RWPE2 (cell line): ENCODE data around the gene HPS1.

Experiments used
- ATAC-seq: fragments of 200-7000 bp; cut with Tn5 transposase; 3 replicates; pipeline ENCODE4 v1.9.1; 2021; ENCODE audit warnings: low read depth
- DNase-seq: peaks from one replicate; pipeline ENCODE4 v3.0.0-alpha.2; 2020; ENCODE audit warnings: low spot score
- H3K27ac ChIP-seq: fragments of 450-650 bp; 2 replicates; pipeline ENCODE4 v1.5.1; 2017; ENCODE audit warnings: mild to moderate bottlenecking; ENCODE audit not compliant: poor library complexity, severe bottlenecking
- H3K27me3 ChIP-seq: fragments of 250-450 bp; sonication (Bioruptor Pico); 2 replicates; pipeline ENCODE4 v1.5.1; 2021; ENCODE audit warnings: mild to moderate bottlenecking, moderate library complexity; ENCODE audit not compliant: insufficient read depth, poor library complexity, severe bottlenecking
- H3K36me3 ChIP-seq: fragments of 250-450 bp; sonication (Bioruptor Pico); 2 replicates; pipeline ENCODE4 v1.5.1; 2020; ENCODE audit warnings: low read depth, mild to moderate bottlenecking, moderate library complexity
- H3K4me1 ChIP-seq: fragments of 250-450 bp; sonication (Bioruptor Pico); 2 replicates; pipeline ENCODE4 v1.5.1; 2021; ENCODE audit warnings: mild to moderate bottlenecking, moderate library complexity; ENCODE audit not compliant: insufficient read depth, poor library complexity, severe bottlenecking
- H3K4me3 ChIP-seq: fragments of 250-450 bp; sonication (Bioruptor Pico); 2 replicates; pipeline ENCODE4 v1.5.1; 2021; ENCODE audit warnings: mild to moderate bottlenecking, moderate library complexity; ENCODE audit not compliant: severe bottlenecking
- H3K9me3 ChIP-seq: fragments of 250-450 bp; sonication (Bioruptor Pico); 2 replicates; pipeline ENCODE4 v1.5.1; 2021; ENCODE audit warnings: mild to moderate bottlenecking, moderate library complexity; ENCODE audit not compliant: severe bottlenecking
- TF ChIP-seq, protein P1 (sequence below): fragments of 450-650 bp; IDR thresholded peaks from one replicate; pipeline ENCODE4 v1.5.1; 2017; ENCODE audit warnings: mild to moderate bottlenecking, moderate library complexity; ENCODE audit not compliant: poor library complexity, severe bottlenecking

The HPS1 gene

DNA sequence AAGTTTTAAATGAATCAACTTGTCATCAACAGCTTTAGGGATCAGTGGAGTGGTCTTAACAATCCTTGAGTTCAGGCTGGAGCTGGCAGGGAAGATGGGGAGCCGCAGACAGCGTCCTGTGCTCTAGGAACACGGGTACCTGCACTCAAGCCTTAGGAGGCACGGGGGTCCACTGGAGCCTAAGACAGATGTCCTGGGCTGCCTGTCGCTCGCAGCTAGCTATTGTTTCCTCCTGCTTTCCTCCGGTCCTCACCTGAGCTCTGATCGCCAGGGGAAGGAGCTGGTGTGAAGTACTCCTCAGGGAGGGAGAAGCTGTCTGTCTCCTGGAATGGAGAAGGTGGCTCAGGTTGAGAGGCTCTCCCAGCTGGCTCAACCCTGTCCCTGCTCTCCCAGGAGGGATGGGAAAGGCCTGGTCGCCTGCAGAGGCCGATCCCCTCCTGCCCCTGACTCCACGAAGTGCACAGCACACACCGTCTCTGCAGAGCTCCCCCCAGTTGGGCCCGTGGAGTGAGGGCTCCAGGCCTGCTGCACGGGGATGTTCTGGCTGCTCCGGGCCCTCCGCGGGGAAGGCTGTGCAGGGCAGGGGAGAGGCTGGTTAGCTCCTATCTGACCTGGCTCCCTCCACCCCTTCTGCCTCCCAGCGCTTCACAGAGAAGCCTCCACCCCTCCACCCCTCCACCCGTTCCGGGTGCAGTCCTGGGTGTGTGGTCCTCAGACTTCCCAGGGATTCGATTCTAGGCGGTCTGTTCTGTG lies 17.2 kb downstream of the HPS1 start:
- no peak overlapping the region for H3K4me3 ChIP-seq
- H3K27ac ChIP-seq = no peak overlapping the region
- no peaks in the 10 kb centered on the region for H3K9me3 ChIP-seq
- peaks cover 4% of the 10 kb centered on the region; the same call in 1 of the 2 replicates for H3K36me3 ChIP-seq
- no peaks in the 10 kb centered on the region for H3K27me3 ChIP-seq
- H3K4me1 ChIP-seq = no peaks in the 10 kb centered on the region
- no peak for ATAC-seq
- TF ChIP-seq, protein P1, sequence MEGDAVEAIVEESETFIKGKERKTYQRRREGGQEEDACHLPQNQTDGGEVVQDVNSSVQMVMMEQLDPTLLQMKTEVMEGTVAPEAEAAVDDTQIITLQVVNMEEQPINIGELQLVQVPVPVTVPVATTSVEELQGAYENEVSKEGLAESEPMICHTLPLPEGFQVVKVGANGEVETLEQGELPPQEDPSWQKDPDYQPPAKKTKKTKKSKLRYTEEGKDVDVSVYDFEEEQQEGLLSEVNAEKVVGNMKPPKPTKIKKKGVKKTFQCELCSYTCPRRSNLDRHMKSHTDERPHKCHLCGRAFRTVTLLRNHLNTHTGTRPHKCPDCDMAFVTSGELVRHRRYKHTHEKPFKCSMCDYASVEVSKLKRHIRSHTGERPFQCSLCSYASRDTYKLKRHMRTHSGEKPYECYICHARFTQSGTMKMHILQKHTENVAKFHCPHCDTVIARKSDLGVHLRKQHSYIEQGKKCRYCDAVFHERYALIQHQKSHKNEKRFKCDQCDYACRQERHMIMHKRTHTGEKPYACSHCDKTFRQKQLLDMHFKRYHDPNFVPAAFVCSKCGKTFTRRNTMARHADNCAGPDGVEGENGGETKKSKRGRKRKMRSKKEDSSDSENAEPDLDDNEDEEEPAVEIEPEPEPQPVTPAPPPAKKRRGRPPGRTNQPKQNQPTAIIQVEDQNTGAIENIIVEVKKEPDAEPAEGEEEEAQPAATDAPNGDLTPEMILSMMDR = no peak
- no peak for DNase-seq

DNA sequence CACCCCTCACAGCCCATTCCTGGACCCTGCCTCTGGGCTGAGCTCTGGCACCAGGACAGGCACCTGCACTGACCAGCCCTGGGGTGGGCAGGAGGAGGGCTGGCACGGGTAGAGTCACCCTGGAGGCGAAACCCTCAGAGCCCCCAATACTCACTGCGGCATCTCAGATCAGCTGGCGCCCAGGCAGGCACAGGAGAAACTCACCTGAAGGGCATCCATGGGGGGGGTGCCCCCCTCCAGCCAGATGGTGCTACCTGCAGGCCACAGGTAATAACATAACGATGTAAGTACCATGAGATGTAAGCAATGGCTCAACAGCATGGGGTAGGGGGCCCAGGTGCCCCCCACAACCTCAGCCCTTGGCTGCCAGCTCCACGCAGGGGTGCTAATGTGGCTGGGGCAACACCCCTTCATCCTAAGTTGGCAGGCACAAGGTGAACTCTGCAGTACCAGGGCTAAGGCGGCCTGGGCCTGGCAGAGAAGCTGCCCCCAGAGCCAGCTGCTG lies 19.7 kb downstream of the HPS1 start:
- no peak for DNase-seq
- Histone ChIP-seq H3K9me3 (no peaks in the 10 kb centered on the region), H3K27ac (no peak overlapping the region), H3K4me3 (no peak overlapping the region), H3K36me3 (peaks cover 3% of the 10 kb centered on the region; the same call in 1 of the 2 replicates), H3K27me3 (no peaks in the 10 kb centered on the region), H3K4me1 (no peaks in the 10 kb centered on the region)
- TF ChIP-seq, protein P1 = no peak
- ATAC-seq = no peak

DNA sequence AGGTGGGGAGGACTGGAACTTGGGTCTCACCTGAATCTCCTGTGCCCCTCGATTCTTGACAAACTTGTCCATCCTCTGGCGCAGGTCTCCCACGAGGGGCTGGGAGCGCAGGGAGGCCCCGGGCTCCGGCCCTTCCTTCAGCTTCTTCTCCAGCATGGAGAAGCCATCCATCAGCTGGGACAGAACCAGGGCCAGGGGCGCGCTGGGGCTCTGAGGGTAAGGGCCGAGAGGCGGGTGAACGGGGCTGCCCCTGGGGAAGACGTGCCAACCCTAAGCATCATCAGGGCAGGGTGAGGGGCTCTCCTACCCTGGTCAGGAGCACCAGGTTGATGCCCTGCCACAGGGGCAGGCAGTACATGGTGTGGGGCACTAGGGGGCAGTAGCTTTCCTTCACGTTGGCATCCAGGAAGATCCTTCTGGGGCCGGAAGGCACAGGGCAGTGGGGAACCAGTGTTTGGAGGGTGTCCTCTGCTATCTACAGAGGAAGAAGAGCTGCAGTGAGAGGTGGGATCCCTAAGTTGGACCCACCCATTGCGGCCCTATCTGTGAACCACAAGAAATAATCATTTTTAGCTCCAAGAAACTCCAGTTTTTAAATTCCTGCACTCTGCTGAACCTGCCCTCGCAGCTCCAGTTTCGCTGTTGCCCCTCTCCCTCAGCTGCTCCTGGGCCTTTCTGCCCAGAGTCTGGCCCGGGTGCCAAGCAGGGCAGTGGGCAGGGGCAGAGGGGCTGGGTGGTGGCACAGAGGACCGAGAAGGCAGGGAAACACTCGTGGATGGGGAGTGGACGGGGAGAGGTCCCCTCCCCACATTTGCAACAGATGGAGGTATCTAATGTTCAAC lies 21.0 kb downstream of the HPS1 start:
- no peaks in the 10 kb centered on the region; the same call in 1 of the 2 replicates for H3K36me3 ChIP-seq
- TF ChIP-seq, protein P1 = peak; percentile 54
- no peaks in the 10 kb centered on the region for H3K27me3 ChIP-seq
- H3K9me3 ChIP-seq = no peaks in the 10 kb centered on the region
- H3K4me3 ChIP-seq = no peak overlapping the region
- peak; percentile 40; the same call in 1 of the 3 replicates for ATAC-seq
- no peaks in the 10 kb centered on the region for H3K4me1 ChIP-seq
- no peak for DNase-seq
- no peak overlapping the region for H3K27ac ChIP-seq

DNA sequence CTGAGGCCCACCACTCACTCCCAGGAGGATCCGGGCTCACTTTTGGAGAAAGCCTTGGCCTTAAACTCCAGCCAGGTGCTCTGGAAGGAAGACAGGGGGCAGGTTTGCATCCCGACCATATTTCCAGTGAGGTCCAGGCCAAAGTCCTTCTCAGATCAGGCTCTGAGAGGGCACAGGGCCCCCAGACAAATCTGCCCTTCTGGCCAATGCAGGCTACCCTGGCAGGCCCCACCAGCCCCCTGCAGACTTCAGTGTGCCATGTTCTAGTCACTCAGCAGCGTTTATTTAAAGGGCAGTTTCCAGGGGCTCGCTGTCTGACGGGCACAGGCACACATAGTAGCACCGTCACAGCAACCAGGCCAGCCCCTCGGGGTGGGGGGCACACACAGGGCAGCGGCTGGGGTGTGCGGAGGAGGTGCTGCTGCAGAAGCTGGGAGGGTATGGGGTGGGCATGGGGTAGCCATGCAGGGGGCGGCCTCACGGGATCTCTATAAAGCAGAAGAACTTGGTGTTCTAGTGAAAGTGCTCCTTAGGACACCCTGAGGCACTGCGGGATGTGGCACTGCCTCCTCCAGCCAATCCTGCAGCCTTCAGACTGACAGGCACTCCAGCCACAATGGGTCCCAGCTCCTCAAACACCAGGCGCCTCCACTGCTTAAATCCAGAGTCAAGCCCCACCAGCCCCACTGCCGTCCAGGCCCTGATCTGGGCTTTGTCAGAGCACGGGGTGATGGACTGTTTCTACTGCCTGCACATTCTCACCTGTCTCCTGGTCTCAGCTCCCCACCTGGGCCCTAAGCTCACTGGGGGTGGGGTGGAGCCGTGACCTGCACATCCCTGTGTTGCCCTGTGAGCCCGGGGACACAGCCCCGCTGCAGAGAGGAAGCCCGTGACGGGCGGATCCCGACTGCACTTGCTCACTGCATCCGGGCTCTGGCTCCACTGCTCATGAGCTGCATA lies 22.2 kb downstream of the HPS1 start:
- Histone ChIP-seq H3K4me1 (no peaks in the 10 kb centered on the region), H3K27me3 (no peaks in the 10 kb centered on the region), H3K9me3 (no peaks in the 10 kb centered on the region), H3K27ac (no peak overlapping the region), H3K36me3 (no peaks in the 10 kb centered on the region; the same call in 1 of the 2 replicates), H3K4me3 (no peak overlapping the region)
- DNase-seq = no peak
- ATAC-seq = no peak
- TF ChIP-seq, protein P1 = no peak
